GM06990 (cell line): ENCODE measurements around the gene MFAP3L.

Source experiments
- DNase-seq: peaks from one replicate; pipeline ENCODE4 v3.0.0-alpha.2; 2011; ENCODE audit not compliant: insufficient read length; ENCODE audit errors: extremely low read depth
- H3K27me3 ChIP-seq: replicated peaks from 2 replicates; pipeline ENCODE4 v1.6.0; 2011; ENCODE audit warnings: low read length; ENCODE audit not compliant: control insufficient read depth, insufficient read depth
- H3K36me3 ChIP-seq: 2 replicates; pipeline ENCODE4 v1.5.1; 2011; ENCODE audit warnings: low read length; ENCODE audit not compliant: control insufficient read depth, insufficient read depth
- H3K4me3 ChIP-seq: replicated peaks from 2 replicates; pipeline ENCODE4 v1.5.1; 2011; ENCODE audit warnings: low read depth, mild to moderate bottlenecking, control low read depth, low read length
- TF ChIP-seq, protein P1 (sequence below): IDR thresholded peaks from 2 replicates; pipeline ENCODE4 v1.5.1; 2011; ENCODE audit warnings: low read length, control low read depth, mild to moderate bottlenecking, inconsistent platforms; ENCODE audit not compliant: insufficient read depth, poor library complexity, severe bottlenecking

Gene MFAP3L

GRCh38 chr4:169958629-169959028, 67.6 kb downstream of the MFAP3L start:
- TF ChIP-seq, protein P1, sequence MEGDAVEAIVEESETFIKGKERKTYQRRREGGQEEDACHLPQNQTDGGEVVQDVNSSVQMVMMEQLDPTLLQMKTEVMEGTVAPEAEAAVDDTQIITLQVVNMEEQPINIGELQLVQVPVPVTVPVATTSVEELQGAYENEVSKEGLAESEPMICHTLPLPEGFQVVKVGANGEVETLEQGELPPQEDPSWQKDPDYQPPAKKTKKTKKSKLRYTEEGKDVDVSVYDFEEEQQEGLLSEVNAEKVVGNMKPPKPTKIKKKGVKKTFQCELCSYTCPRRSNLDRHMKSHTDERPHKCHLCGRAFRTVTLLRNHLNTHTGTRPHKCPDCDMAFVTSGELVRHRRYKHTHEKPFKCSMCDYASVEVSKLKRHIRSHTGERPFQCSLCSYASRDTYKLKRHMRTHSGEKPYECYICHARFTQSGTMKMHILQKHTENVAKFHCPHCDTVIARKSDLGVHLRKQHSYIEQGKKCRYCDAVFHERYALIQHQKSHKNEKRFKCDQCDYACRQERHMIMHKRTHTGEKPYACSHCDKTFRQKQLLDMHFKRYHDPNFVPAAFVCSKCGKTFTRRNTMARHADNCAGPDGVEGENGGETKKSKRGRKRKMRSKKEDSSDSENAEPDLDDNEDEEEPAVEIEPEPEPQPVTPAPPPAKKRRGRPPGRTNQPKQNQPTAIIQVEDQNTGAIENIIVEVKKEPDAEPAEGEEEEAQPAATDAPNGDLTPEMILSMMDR, result no peak
- DNase-seq, result no peak
- H3K36me3 ChIP-seq, result no peaks in the 10 kb centered on the region
- H3K27me3 ChIP-seq, result no peaks in the 10 kb centered on the region
- no peak overlapping the region for H3K4me3 ChIP-seq

GRCh38 chr4:169957785-169958184, 68.4 kb downstream of the MFAP3L start:
- DNase-seq, result no peak
- H3K27me3 ChIP-seq, result no peaks in the 10 kb centered on the region; the same call in 1 of the 2 replicates
- TF ChIP-seq, protein P1, result no peak
- H3K4me3 ChIP-seq, result no peak overlapping the region
- H3K36me3 ChIP-seq, result no peaks in the 10 kb centered on the region

GRCh38 chr4:169956091-169956843, 69.9 kb downstream of the MFAP3L start:
- H3K4me3 ChIP-seq, result no peak overlapping the region
- no peaks in the 10 kb centered on the region for H3K36me3 ChIP-seq
- TF ChIP-seq, protein P1, result no peak
- H3K27me3 ChIP-seq, result no peaks in the 10 kb centered on the region; the same call in 1 of the 2 replicates
- DNase-seq, result no peak

DNA sequence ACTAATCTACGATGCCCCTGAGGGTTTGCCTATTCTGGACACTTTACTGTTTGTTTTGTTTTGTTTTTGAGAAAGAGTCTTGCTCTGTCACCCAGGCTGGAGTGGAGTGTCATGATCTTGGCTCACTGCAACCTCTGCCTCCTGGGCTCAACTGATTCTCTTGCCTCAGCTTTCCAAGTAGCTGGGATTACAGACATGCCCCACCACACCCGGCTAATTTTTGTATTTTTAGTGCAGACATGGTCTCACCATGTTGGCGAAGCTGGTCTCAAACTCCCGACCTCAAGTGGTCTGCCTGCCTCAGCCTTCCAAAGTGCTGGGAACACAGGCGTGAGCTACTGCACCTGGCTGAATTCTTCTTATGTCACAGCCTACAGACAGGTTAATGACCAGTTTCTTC, 70.7 kb downstream of the MFAP3L start:
- no peaks in the 10 kb centered on the region for H3K36me3 ChIP-seq

DNA sequence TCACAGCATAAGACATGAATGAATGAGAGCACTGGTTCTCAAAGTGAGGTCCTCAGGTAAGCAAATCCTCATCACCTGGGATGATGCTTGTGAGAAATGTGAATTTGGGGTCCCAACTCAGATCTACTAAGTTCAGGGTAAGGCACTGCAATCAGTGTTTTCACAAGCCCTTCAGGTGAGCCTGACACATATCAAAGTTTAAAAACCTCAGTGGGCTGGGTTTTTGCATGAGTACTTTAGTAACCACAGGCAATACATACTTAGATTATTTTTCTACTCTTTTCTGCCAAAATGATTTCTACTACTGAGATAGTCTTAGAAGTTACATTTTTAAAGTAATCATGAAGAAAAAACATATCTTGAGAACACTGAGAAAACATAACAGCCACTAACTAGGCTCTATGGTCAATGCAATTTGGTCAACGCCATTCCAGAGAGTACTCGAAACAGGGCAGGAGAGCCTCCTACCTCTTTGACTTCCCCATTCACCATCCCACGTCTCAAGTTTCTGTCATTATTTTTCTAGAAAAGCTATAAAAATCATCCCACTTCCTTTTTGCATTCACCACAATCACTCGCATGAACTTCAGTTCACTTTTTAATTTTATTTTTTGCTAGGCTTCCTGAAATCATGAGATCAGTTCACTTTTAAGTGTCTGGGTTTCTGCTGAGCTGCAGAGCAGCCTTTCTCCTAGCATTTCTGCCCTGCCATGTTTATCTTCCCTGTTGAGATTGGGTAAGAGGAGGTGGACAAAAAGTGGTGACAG, 73.8 kb downstream of the MFAP3L start:
- DNase-seq, result peak; percentile 6

More for the DNA sequence above, 70.7 kb downstream of the MFAP3L start:
- Histone ChIP-seq H3K4me3 (no peak overlapping the region), H3K27me3 (no peaks in the 10 kb centered on the region; the same call in 1 of the 2 replicates)
- no peak for DNase-seq
- TF ChIP-seq, protein P1, result no peak

More for the DNA sequence above, 73.8 kb downstream of the MFAP3L start:
- TF ChIP-seq, protein P1, result no peak
- no peak overlapping the region for H3K4me3 ChIP-seq
- no peaks in the 10 kb centered on the region for H3K36me3 ChIP-seq
- no peaks in the 10 kb centered on the region; the same call in 1 of the 2 replicates for H3K27me3 ChIP-seq
